B cell (primary cell): ENCODE results near the gene COA6. TPM values are rescaled to one million over a fixed set of nuclear protein-coding genes. Genes with fewer than 3 reads are reported as not detected.

Source experiments
- ATAC-seq: fragments of 200-7000 bp; cut with Tn5 transposase; one replicate; pipeline ENCODE4 v1.10.0; 2021; ENCODE audit warnings: low read depth, mild to moderate bottlenecking, moderate number of reproducible peaks, moderate library complexity
- CTCF ChIA-PET: fragments of 350-600 bp; sonication (Branson Sonifier 250); formaldehyde crosslinking; loops from one replicate; lab custom pipeline; 2021; ENCODE audit warnings: antibody characterized with exemption, inconsistent platforms; lab: Charles Lee
- POLR2A ChIA-PET: fragments of 350-600 bp; sonication (Branson Sonifier 250); formaldehyde crosslinking; loops from one replicate; lab custom pipeline; 2021; ENCODE audit warnings: antibody characterized with exemption; lab: Charles Lee
- DNase-seq: peaks from one replicate; pipeline ENCODE4 v3.0.0; 2013
- H2AFZ ChIP-seq: 2 replicates; pipeline ENCODE4 v1.6.1; 2012; ENCODE audit warnings: mild to moderate bottlenecking, low read depth, low read length; ENCODE audit not compliant: insufficient read depth, poor library complexity, severe bottlenecking
- H3K27ac ChIP-seq, 2 donors: 1 replicate in 1 of 2; 2 replicates in 1 of 2; pipeline ENCODE4 v1.5.1; 2012 to 2013; ENCODE audit warnings: low read length in 2 of 2, mild to moderate bottlenecking in 2 of 2, moderate library complexity in 1 of 2
- H3K27me3 ChIP-seq, 4 experiments: fragments of 200-600 bp in 1 of 4; sonication (generic) in 1 of 4; replicated peaks in 1 of 4; 1 replicate in 2 of 4; 2 replicates in 2 of 4; pipeline versions ENCODE4 v1.6.1 to v1.7.0; 2013 to 2016; ENCODE audit warnings: low read length in 3 of 4, mild to moderate bottlenecking in 2 of 4, mixed read lengths in 1 of 4, moderate library complexity in 1 of 4; ENCODE audit not compliant: insufficient read depth in 4 of 4, control insufficient read depth in 3 of 4; ENCODE audit errors: control extremely low read depth in 1 of 4
- H3K36me3 ChIP-seq, 2 experiments: replicated peaks in 1 of 2; 1 replicate in 1 of 2; 2 replicates in 1 of 2; pipeline versions ENCODE4 v1.6.1 to v1.7.1; 2013; ENCODE audit warnings: low read length in 1 of 2; ENCODE audit not compliant: insufficient read depth in 2 of 2, control insufficient read depth in 1 of 2; ENCODE audit errors: control extremely low read depth in 1 of 2, extremely low read depth in 1 of 2
- H3K4me1 ChIP-seq, 2 donors: fragments of 200-600 bp in 1 of 2; sonication (generic) in 1 of 2; 1 replicate in 1 of 2; 2 replicates in 1 of 2; pipeline versions ENCODE4 v1.5.1 to v1.6.1; 2013 to 2017; ENCODE audit warnings: low read length in 2 of 2; ENCODE audit not compliant: control insufficient read depth in 2 of 2, insufficient read depth in 2 of 2
- H3K4me2 ChIP-seq: replicated peaks from 2 replicates; pipeline ENCODE3; 2012; ENCODE audit warnings: mild to moderate bottlenecking, low read depth, low read length; ENCODE audit not compliant: poor library complexity, severe bottlenecking
- H3K4me3 ChIP-seq, 5 experiments: fragments of 200-600 bp in 1 of 5; sonication (generic) in 1 of 5; 1 replicate in 3 of 5; 2 replicates in 2 of 5; pipeline versions ENCODE4 v1.5.1 to v1.7.0; 2011 to 2016; ENCODE audit warnings: low read length in 4 of 5, mild to moderate bottlenecking in 4 of 5, low read depth in 2 of 5, control low read depth in 1 of 5, moderate library complexity in 1 of 5; ENCODE audit not compliant: insufficient read depth in 1 of 5; ENCODE audit errors: control extremely low read depth in 1 of 5, extremely low read depth in 1 of 5
- H3K79me2 ChIP-seq: fragments of 200-600 bp; sonication (generic); one replicate; pipeline ENCODE4 v1.6.0; 2016; ENCODE audit warnings: low read length; ENCODE audit not compliant: control insufficient read depth, insufficient read depth
- H3K9ac ChIP-seq: fragments of 200-600 bp; sonication (generic); 2 replicates; pipeline ENCODE4 v1.6.1; 2017; ENCODE audit warnings: mild to moderate bottlenecking, low read length, moderate library complexity
- H3K9me3 ChIP-seq, 3 donors: one replicate each; pipeline versions ENCODE4 v1.6.1 to v1.7.1; 2013; ENCODE audit warnings: low read length in 2 of 3; ENCODE audit not compliant: control insufficient read depth in 2 of 3, insufficient read depth in 1 of 3; ENCODE audit errors: control extremely low read depth in 1 of 3
- H4K20me1 ChIP-seq: 2 replicates; pipeline ENCODE4 v1.6.0; 2012; ENCODE audit warnings: mild to moderate bottlenecking, low read length; ENCODE audit not compliant: insufficient read depth, control insufficient read depth, poor library complexity, severe bottlenecking
- H3K27ac Mint-ChIP-seq: one replicate; pipeline ENCODE4 v1.8.0; 2021; ENCODE audit warnings: mixed read lengths
- H3K27me3 Mint-ChIP-seq: one replicate; pipeline ENCODE4 v1.8.0; 2021; ENCODE audit warnings: mixed read lengths
- H3K4me1 Mint-ChIP-seq: one replicate; pipeline ENCODE4 v1.8.0; 2021; ENCODE audit warnings: mixed read lengths
- H3K4me3 Mint-ChIP-seq: one replicate; pipeline ENCODE4 v1.8.0; 2021; ENCODE audit warnings: mixed read lengths
- H3K9me3 Mint-ChIP-seq: one replicate; pipeline ENCODE4 v1.8.0; 2022; ENCODE audit warnings: mixed read lengths; ENCODE audit not compliant: insufficient read depth
- CTCF ChIP-seq: fragments of 200-600 bp; IDR thresholded peaks from one replicate; pipeline ENCODE4 v1.8.0; 2022; ENCODE audit warnings: antibody characterized with exemption, mild to moderate bottlenecking
- EZH2 ChIP-seq: IDR thresholded peaks from 2 replicates; pipeline ENCODE4 v1.6.1; 2012; ENCODE audit warnings: borderline replicate concordance, low read depth, mild to moderate bottlenecking, moderate library complexity, low read length; ENCODE audit not compliant: insufficient read depth, poor library complexity, severe bottlenecking
- WGBS: methylation state at CpG from one replicate; pipeline ENCODE4 v1.1.5; 2013; ENCODE audit warnings: missing lambda C conversion rate; ENCODE audit not compliant: insufficient coverage; 5-methylcytosine and 5-hydroxymethylcytosine counted together
- intact Hi-C: fragments of 100-400 bp; cut with micrococcal nuclease; formaldehyde crosslinking; loops from one replicate; pipeline ENCODE4 v1.10.0; 2022
- polyA plus RNA-seq: library from polyadenylated mRNA; depleted of rRNA; stranded (reverse); fragments of >200 nt; gene quantifications from 2 replicates; pipeline ENCODE4 v1.2.3, GENCODE V29; 2012
- total RNA-seq, 2 donors: library from RNA; stranded (reverse); fragments of 120-200 nt in 1 of 2; gene quantifications; 1 replicate in 1 of 2; 2 replicates in 1 of 2; pipeline versions ENCODE4 v1.2.3 to v1.2.4, GENCODE V29; 2013 to 2022

COA6 gene
- total and polyA plus RNA-seq, 2 donors (not counting 1 experiment from before 2014, with no cell fraction given) = 5.7 to 14.8 TPM

GRCh38 chr1:234337233-234337632 lies 36.0 kb upstream of the COA6 start:
- POLR2A ChIA-PET = no interaction called here
- H3K4me1 Mint-ChIP-seq = no peaks in the 10 kb centered on the region
- no CpG with 5 or more reads among the region's 1 CpG for WGBS

DNA sequence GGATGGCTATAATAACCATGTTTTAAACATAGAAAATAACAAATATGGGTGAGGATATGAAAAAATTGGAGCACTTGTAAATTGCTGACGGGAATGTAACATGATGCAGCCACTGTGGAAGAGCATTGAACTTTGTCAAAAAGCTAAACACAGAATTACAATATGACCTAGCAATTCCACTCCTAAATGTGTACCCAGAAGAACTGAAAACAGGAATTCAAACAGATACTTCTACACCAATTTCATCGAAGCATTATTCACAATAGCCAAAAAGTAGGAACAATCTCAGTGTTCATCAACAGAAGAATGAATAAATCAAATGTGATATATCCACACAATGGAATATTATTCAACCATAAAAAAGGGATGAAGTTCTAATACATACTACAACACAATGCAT lies 32.7 kb upstream of the COA6 start:
- Mint-ChIP-seq H3K9me3 (peaks cover 13% of the 10 kb centered on the region), H3K4me3 (no peak overlapping the region)
- CTCF ChIA-PET = no interaction called here

More at GRCh38 chr1:234337233-234337632, 36.0 kb upstream of the COA6 start:
- ATAC-seq = no peak
- Histone ChIP-seq H3K27ac (no peak overlapping the region), H3K4me2 (no peak overlapping the region), H4K20me1 (no peaks in the 10 kb centered on the region), H3K9ac (no peak overlapping the region), H3K4me3 (no peak overlapping the region), H2AFZ (no peak overlapping the region), H3K9me3 (peaks cover 0 to 33% (median 20%) of the 10 kb centered on the region in 3 donors), H3K79me2 (no peaks in the 10 kb centered on the region), H3K27me3 (no peaks in the 10 kb centered on the region), H3K36me3 (no peaks in the 10 kb centered on the region), H3K4me1 (no peaks in the 10 kb centered on the region)
- intact Hi-C loops = no loop called here
- H3K27ac Mint-ChIP-seq = no peak overlapping the region
- CTCF ChIA-PET = interaction anchor here (0.7 to 1.1 kb wide), 3 partner anchors 13 to 162 kb away, joined by 3 to 7 read pairs (median 3); no protein-coding TSS in a partner anchor
- H3K9me3 Mint-ChIP-seq = peaks cover 13% of the 10 kb centered on the region
- DNase-seq = no peak
- H3K4me3 Mint-ChIP-seq = no peak overlapping the region
- H3K27me3 Mint-ChIP-seq = peaks cover 22% of the 10 kb centered on the region
- TF ChIP-seq EZH2 (no peak), CTCF (no peak)

More for the DNA sequence above, 32.7 kb upstream of the COA6 start:
- intact Hi-C loops = no loop called here
- DNase-seq (no peak), ATAC-seq (no peak)
- Histone ChIP-seq H3K27ac (no peak overlapping the region), H3K27me3 (no peaks in the 10 kb centered on the region), H4K20me1 (no peaks in the 10 kb centered on the region), H3K79me2 (no peaks in the 10 kb centered on the region), H2AFZ (no peak overlapping the region), H3K9me3 (peaks cover 0 to 33% (median 19%) of the 10 kb centered on the region in 3 donors), H3K4me3 (no peak overlapping the region), H3K4me2 (no peak overlapping the region), H3K36me3 (no peaks in the 10 kb centered on the region), H3K4me1 (no peaks in the 10 kb centered on the region), H3K9ac (no peak overlapping the region)
- TF ChIP-seq CTCF (no peak), EZH2 (no peak)
- POLR2A ChIA-PET = no interaction called here
- Mint-ChIP-seq H3K4me1 (no peaks in the 10 kb centered on the region), H3K27ac (no peak overlapping the region), H3K27me3 (peaks cover 15% of the 10 kb centered on the region)
- no CpG with 5 or more reads among the region's 2 CpGs for WGBS
